ENCODE data around the gene L3MBTL4.

- no peak for TF ChIP-seq CTCF (IDR thresholded peaks at IDR 0.05)
- TF ChIP-seq POLR2A (IDR thresholded peaks at IDR 0.05), result no peak
- no peak for TF ChIP-seq POLR2AphosphoS5 (IDR thresholded peaks at IDR 0.05)
Measured at GRCh38 chr18:6331872-6332271, 82.8 kb downstream of the L3MBTL4 start.
